HCT116 (cell line): ENCODE measurements around the gene IGSF23. TPM values are rescaled to one million over a fixed set of nuclear protein-coding genes. Genes with fewer than 3 reads are reported as not detected.

ENCODE experiments used
- ATAC-seq: fragments of 200-7000 bp; cut with Tn5 transposase; 2 replicates; pipeline ENCODE4 v1.9.1; 2020; ENCODE audit warnings: mild to moderate bottlenecking, moderate library complexity
- BruUV-seq: library from RNA; stranded (reverse); fragments of 400-500 nt; replicated peaks from 2 replicates; lab custom pipeline; 2021; lab: Mats Ljungman, UMichigan
- CTCF ChIA-PET: fragments of 300-600 bp; sonication (Branson Sonifier 250); formaldehyde crosslinking; loops from one replicate; lab custom pipeline; 2021; ENCODE audit warnings: antibody characterized with exemption; lab: Charles Lee
- POLR2A ChIA-PET: fragments of 300-600, 350-600 bp; sonication (Branson Sonifier 250); formaldehyde crosslinking; loops from one replicate; lab custom pipeline; 2021; ENCODE audit warnings: antibody characterized with exemption; lab: Charles Lee
- RAD21 ChIA-PET, 2 experiments: fragments of 300-600 bp; sonication (Branson Sonifier 250); formaldehyde crosslinking; loops; one replicate each; lab custom pipeline; 2023; ENCODE audit warnings: low total read pairs in 2 of 2; ENCODE audit not compliant: uncharacterized antibody in 2 of 2, unreplicated experiment in 2 of 2, low non-redundant PET in 1 of 2; lab: Charles Lee
- DNase-seq: peaks from one replicate; pipeline ENCODE4 v3.0.0-alpha.2; 2010; ENCODE audit warnings: low read depth, low spot score
- H2AFZ ChIP-seq: fragments of 200-600 bp; shearing (Covaris generic), sonication (generic); 2 replicates; pipeline ENCODE4 v1.6.1; 2017; ENCODE audit warnings: low read depth, mixed run types, mixed read lengths, antibody characterized with exemption, low read length; ENCODE audit not compliant: poor library complexity, severe bottlenecking
- H3K27ac ChIP-seq: 2 replicates; pipeline ENCODE4 v1.5.1; 2012; ENCODE audit warnings: low read depth, low read length
- H3K27me3 ChIP-seq: fragments of 200-600 bp; sonication (generic); 2 replicates; pipeline ENCODE4 v1.6.1; 2016; ENCODE audit warnings: mixed run types, low read length, mixed read lengths; ENCODE audit not compliant: insufficient read depth
- H3K36me3 ChIP-seq, 2 experiments: fragments of 200-500 bp in 1 of 2; fragments of 200-600 bp in 1 of 2; sonication (Bioruptor generic) in 1 of 2; sonication (generic) in 1 of 2; 2 replicates each; pipeline versions ENCODE4 v1.5.1 to v1.6.1; 2014 to 2016; ENCODE audit warnings: low read length in 2 of 2, inconsistent platforms in 1 of 2, mixed read lengths in 1 of 2, mixed run types in 1 of 2; ENCODE audit not compliant: insufficient read depth in 2 of 2, control insufficient read depth in 1 of 2
- H3K4me1 ChIP-seq, 2 experiments: fragments of 200-600 bp in 1 of 2; sonication (generic) in 1 of 2; 2 replicates each; pipeline versions ENCODE4 v1.5.1 to v1.6.1; 2012 to 2017; ENCODE audit warnings: low read length in 2 of 2, inconsistent platforms in 1 of 2, mild to moderate bottlenecking in 1 of 2, mixed read lengths in 1 of 2, mixed run types in 1 of 2, moderate library complexity in 1 of 2; ENCODE audit not compliant: insufficient read depth in 2 of 2, control insufficient read depth in 1 of 2
- H3K4me2 ChIP-seq: fragments of 200-600 bp; sonication (generic); 2 replicates; pipeline ENCODE4 v1.6.1; 2017; ENCODE audit warnings: mixed run types, low read length, mixed read lengths
- H3K4me3 ChIP-seq, 2 experiments: fragments of 200-600 bp in 1 of 2; sonication (generic) in 1 of 2; replicated peaks in 1 of 2; 2 replicates each; pipeline ENCODE4 v1.5.1; 2011 to 2016; ENCODE audit warnings: low read length in 2 of 2, control low read depth in 1 of 2, low read depth in 1 of 2, mild to moderate bottlenecking in 1 of 2, mixed read lengths in 1 of 2, mixed run types in 1 of 2
- H3K79me2 ChIP-seq: fragments of 200-600 bp; sonication (generic); 2 replicates; pipeline ENCODE4 v1.6.1; 2017; ENCODE audit warnings: mild to moderate bottlenecking, mixed run types, low read length, moderate library complexity, mixed read lengths; ENCODE audit not compliant: insufficient read depth
- H3K9ac ChIP-seq: fragments of 200-600 bp; sonication (generic); 2 replicates; pipeline ENCODE4 v1.6.1; 2016; ENCODE audit warnings: low read length, mixed read lengths
- H3K9me2 ChIP-seq: fragments of 200-600 bp; sonication (generic), shearing (Covaris generic); 2 replicates; pipeline ENCODE4 v1.6.1; 2017; ENCODE audit warnings: mixed run types, mild to moderate bottlenecking, moderate library complexity; ENCODE audit not compliant: insufficient read depth
- H3K9me3 ChIP-seq, 2 experiments: fragments of 200-500 bp in 1 of 2; fragments of 200-600 bp in 1 of 2; sonication (Bioruptor generic) in 1 of 2; sonication (generic) in 1 of 2; 2 replicates each; pipeline ENCODE4 v1.6.1; 2014 to 2017; ENCODE audit warnings: low read length in 2 of 2, mixed read lengths in 2 of 2, inconsistent platforms in 1 of 2, low read depth in 1 of 2, mild to moderate bottlenecking in 1 of 2, mixed run types in 1 of 2, moderate library complexity in 1 of 2; ENCODE audit not compliant: control insufficient read depth in 1 of 2, insufficient read depth in 1 of 2
- H4K20me1 ChIP-seq: fragments of 200-600 bp; sonication (generic), shearing (Covaris generic); 2 replicates; pipeline ENCODE4 v1.6.1; 2017; ENCODE audit warnings: mixed run types, mild to moderate bottlenecking, moderate library complexity; ENCODE audit not compliant: insufficient read depth
- CEBPB ChIP-seq: IDR thresholded peaks from 2 replicates; pipeline ENCODE4 v1.6.1; 2012; ENCODE audit warnings: low read depth
- EGR1 ChIP-seq: IDR thresholded peaks from 2 replicates; pipeline ENCODE4 v1.6.1; 2012; ENCODE audit warnings: low read depth
- FOSL1 ChIP-seq: IDR thresholded peaks from 2 replicates; pipeline ENCODE4 v1.6.1; 2012; ENCODE audit warnings: low read depth
- POLR2A ChIP-seq: IDR thresholded peaks from 2 replicates; pipeline ENCODE4 v1.7.0; 2011; ENCODE audit warnings: borderline replicate concordance; ENCODE audit not compliant: insufficient read depth, insufficient read length; ENCODE audit errors: extremely low read depth
- RAD21 ChIP-seq: IDR thresholded peaks from 2 replicates; pipeline ENCODE4 v1.6.1; 2012; ENCODE audit warnings: low read depth, mild to moderate bottlenecking
- SP1 ChIP-seq: IDR thresholded peaks from 2 replicates; pipeline ENCODE4 v1.6.1; 2012; ENCODE audit warnings: low read depth
- SRF ChIP-seq: IDR thresholded peaks from 2 replicates; pipeline ENCODE4 v1.6.1; 2012; ENCODE audit warnings: low read depth
- TCF7L2 ChIP-seq: IDR thresholded peaks from 2 replicates; pipeline ENCODE4 v1.7.0; 2011; ENCODE audit warnings: borderline replicate concordance, inconsistent platforms; ENCODE audit not compliant: insufficient read depth, insufficient read length; ENCODE audit errors: extremely low read depth
- ZFX ChIP-seq: fragments of 450-650 bp; IDR thresholded peaks from 2 replicates; pipeline ENCODE4 v1.6.1; 2017
- intact Hi-C: fragments of 100-400 bp; cut with micrococcal nuclease; formaldehyde crosslinking; loops from 2 replicates; pipeline ENCODE4 v1.10.0; 2022
- total RNA-seq: library from RNA; stranded (reverse); gene quantifications from one replicate; pipeline ENCODE4 v1.2.1, GENCODE V29; 2021; ENCODE audit not compliant: unreplicated experiment
- TF ChIP-seq, protein P1 (sequence below): IDR thresholded peaks from 2 replicates; pipeline ENCODE4 v1.6.1; 2012; ENCODE audit warnings: low read depth
- TF ChIP-seq, protein P2 (sequence below): IDR thresholded peaks from 2 replicates; pipeline ENCODE4 v1.6.1; 2012

The IGSF23 gene
- total RNA-seq, 1 experiment from 2014 or later = not detected

DNA sequence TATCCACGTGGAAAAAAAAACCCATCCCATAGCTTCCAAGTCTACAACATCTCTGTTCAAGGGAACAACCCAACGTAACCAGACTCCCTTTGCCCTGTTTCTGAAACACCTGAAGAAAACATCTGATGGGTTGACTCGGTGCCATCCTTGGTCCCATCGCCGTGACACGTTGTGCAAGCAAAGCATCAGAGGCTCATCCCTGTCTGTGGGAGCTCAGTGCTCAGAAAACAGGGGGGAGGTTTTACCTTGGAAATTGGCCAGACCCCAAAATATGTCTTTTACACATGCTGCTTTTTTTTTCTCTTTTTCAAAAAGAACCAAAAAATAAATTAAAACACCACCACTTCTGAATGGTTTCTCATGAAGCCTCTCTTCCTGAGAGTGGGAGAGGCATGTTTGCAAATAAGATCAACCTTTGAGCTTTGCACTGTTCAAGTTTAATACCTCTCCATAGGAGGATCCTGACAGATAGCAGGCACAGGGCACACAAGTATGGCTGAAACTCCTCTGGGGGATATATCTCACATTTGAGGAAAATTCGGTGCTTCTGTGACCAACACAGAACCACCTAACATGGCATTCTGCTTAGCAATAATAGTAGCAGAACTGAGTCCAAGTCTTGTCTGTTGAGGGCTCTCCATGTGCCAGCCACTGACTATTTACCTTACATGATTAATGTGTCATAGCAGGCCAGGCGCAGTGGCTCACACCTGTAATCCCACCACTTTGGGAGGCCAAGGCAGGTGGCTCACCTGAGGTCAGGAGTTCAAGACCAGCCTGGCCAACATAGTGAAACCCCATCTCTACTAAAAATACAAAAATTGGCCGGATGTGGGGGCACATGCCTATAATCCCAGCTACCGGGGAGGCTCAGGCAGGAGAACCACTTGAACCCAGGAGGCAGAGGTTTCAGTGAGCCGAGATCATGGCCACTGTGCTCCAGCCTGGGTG, 23.4 kb downstream of the IGSF23 start (continued):
- TF ChIP-seq, protein P1, sequence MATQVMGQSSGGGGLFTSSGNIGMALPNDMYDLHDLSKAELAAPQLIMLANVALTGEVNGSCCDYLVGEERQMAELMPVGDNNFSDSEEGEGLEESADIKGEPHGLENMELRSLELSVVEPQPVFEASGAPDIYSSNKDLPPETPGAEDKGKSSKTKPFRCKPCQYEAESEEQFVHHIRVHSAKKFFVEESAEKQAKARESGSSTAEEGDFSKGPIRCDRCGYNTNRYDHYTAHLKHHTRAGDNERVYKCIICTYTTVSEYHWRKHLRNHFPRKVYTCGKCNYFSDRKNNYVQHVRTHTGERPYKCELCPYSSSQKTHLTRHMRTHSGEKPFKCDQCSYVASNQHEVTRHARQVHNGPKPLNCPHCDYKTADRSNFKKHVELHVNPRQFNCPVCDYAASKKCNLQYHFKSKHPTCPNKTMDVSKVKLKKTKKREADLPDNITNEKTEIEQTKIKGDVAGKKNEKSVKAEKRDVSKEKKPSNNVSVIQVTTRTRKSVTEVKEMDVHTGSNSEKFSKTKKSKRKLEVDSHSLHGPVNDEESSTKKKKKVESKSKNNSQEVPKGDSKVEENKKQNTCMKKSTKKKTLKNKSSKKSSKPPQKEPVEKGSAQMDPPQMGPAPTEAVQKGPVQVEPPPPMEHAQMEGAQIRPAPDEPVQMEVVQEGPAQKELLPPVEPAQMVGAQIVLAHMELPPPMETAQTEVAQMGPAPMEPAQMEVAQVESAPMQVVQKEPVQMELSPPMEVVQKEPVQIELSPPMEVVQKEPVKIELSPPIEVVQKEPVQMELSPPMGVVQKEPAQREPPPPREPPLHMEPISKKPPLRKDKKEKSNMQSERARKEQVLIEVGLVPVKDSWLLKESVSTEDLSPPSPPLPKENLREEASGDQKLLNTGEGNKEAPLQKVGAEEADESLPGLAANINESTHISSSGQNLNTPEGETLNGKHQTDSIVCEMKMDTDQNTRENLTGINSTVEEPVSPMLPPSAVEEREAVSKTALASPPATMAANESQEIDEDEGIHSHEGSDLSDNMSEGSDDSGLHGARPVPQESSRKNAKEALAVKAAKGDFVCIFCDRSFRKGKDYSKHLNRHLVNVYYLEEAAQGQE = no peak
- TF ChIP-seq SRF = no peak

DNA sequence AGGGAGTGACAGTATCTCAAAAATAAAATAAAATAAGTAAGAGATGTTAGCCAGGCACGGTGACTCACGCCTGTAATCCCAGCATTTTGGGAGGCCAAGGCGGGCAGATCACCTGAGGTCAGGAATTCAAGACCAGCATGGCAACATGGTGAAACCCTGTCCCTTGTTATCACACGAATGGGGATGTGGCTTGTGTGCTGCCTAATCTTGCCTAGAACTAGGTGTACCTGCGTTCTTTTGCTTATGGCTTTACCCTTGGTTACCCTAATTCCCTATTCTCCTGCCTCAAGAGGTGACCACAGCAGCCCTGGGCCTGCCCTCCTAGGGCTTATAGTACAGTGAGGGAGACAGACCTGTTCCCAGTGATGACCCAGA, 24.0 kb downstream of the IGSF23 start:
- POLR2A ChIA-PET = interaction anchor here (0.6 kb wide), 1 partner anchor 34 kb away, joined by 3 read pairs; no protein-coding TSS in a partner anchor
- no peaks in the 10 kb centered on the region for H3K79me2 ChIP-seq
- no peaks in the 10 kb centered on the region for H3K9me2 ChIP-seq
- H4K20me1 ChIP-seq = no peaks in the 10 kb centered on the region
- no peak overlapping the region for H3K27ac ChIP-seq
- H2AFZ ChIP-seq = no peak overlapping the region
- no peaks in the 10 kb centered on the region for H3K9me3 ChIP-seq
- intact Hi-C loops = no loop called here
- H3K36me3 ChIP-seq = 0 out of 4 replicates have a peak, but pooled peaks cover 0 to 4% of the 10 kb centered on the region in 2 experiments
- H3K4me1 ChIP-seq = peaks cover 0 to 23% of the 10 kb centered on the region in 2 experiments; a peak in 3 of 4 replicates
- BruUV-seq = no TSS peak
- ATAC-seq = no peak
- 0 out of 2 replicates have a peak overlapping the region, but pooled peaks have one; percentile 7 for H3K9ac ChIP-seq
- RAD21 ChIA-PET = no interaction called here
- no peak overlapping the region for H3K4me3 ChIP-seq
- CTCF ChIA-PET = interaction anchor here (1.0 kb wide), 1 partner anchor 55 kb away, joined by 3 read pairs; no protein-coding TSS in a partner anchor
- no peak for DNase-seq
- H3K27me3 ChIP-seq = no peaks in the 10 kb centered on the region
- TF ChIP-seq RAD21 (no peak), SP1 (no peak), TCF7L2 (no peak), FOSL1 (no peak), POLR2A (no peak), EGR1 (no peak), ZFX (no peak), CEBPB (no peak), SRF (no peak)
- TF ChIP-seq, protein P2, sequence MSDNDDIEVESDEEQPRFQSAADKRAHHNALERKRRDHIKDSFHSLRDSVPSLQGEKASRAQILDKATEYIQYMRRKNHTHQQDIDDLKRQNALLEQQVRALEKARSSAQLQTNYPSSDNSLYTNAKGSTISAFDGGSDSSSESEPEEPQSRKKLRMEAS = no peak
- H3K4me2 ChIP-seq = peak overlapping the region; percentile 37
